Heart left ventricle (tissue), 16 donors: ENCODE results near the gene PGC. TPM values are rescaled to one million over a fixed set of nuclear protein-coding genes. Genes with fewer than 3 reads are reported as not detected.
A peak's percentile ranks its signal among the peaks of the same experiment; 100 is the strongest.

ENCODE experiments used
- ATAC-seq, 4 donors: fragments of 200-7000 bp; cut with Tn5 transposase; one replicate each; pipeline ENCODE4 v1.9.1; 2020 to 2022; ENCODE audit warnings: moderate library complexity in 4 of 4, mild to moderate bottlenecking in 3 of 4, moderate number of reproducible peaks in 1 of 4
- DNase-seq, 5 donors: peaks; one replicate each; pipeline ENCODE4 v3.0.0-alpha.2; 2020
- H3K27ac ChIP-seq, 12 donors: fragments of 200-600 bp; sonication (generic) in 4 of 12; one replicate each; pipeline versions ENCODE4 v1.5.0 to v1.8.0; 2016 to 2022; ENCODE audit warnings: mild to moderate bottlenecking in 2 of 12
- H3K27me3 ChIP-seq, 9 donors: fragments of 200-600 bp; sonication (generic) in 2 of 9; one replicate each; pipeline versions ENCODE4 v1.5.1 to v1.8.0; 2016 to 2022; ENCODE audit warnings: mild to moderate bottlenecking in 3 of 9
- H3K36me3 ChIP-seq, 9 donors: fragments of 200-600 bp; sonication (generic) in 2 of 9; one replicate each; pipeline versions ENCODE4 v1.5.0 to v1.8.0; 2018 to 2022; ENCODE audit warnings: mild to moderate bottlenecking in 2 of 9
- H3K4me1 ChIP-seq, 12 donors: fragments of 200-600 bp; sonication (generic) in 4 of 12; one replicate each; pipeline versions ENCODE4 v1.5.0 to v1.8.0; 2016 to 2022; ENCODE audit warnings: mild to moderate bottlenecking in 3 of 12
- H3K4me3 ChIP-seq, 12 donors: fragments of 200-600 bp; sonication (generic) in 4 of 12; one replicate each; pipeline versions ENCODE4 v1.5.0 to v1.8.0; 2017 to 2022; ENCODE audit warnings: mild to moderate bottlenecking in 9 of 12, moderate library complexity in 4 of 12
- H3K9me3 ChIP-seq, 12 donors: fragments of 200-600 bp; sonication (generic) in 4 of 12; one replicate each; pipeline versions ENCODE4 v1.5.0 to v1.8.0; 2016 to 2022; ENCODE audit warnings: mild to moderate bottlenecking in 1 of 12
- CTCF ChIP-seq, 12 donors: fragments of 200-600 bp; sonication (generic) in 4 of 12; IDR thresholded peaks; one replicate each; pipeline versions ENCODE4 v1.5.0 to v1.8.0; 2018 to 2022; ENCODE audit warnings: antibody characterized with exemption in 12 of 12, mild to moderate bottlenecking in 5 of 12
- POLR2A ChIP-seq, 2 donors: fragments of 450-650 bp; IDR thresholded peaks; one replicate each; pipeline ENCODE4 v1.6.1; 2017; ENCODE audit warnings: antibody characterized with exemption in 2 of 2, mild to moderate bottlenecking in 2 of 2, moderate library complexity in 2 of 2
- WGBS, 4 donors: extraction: QIAGEN DNeasy Blood & Tissue Kit in 2 of 4; methylation state at CpG; one replicate each; pipeline versions ENCODE4 v1.1.5 to v1.1.7; 2013 to 2018; 5-methylcytosine and 5-hydroxymethylcytosine counted together
- intact Hi-C, 10 donors: fragments of 100-400 bp; cut with DNase I; formaldehyde crosslinking; loops; one replicate each; pipeline versions ENCODE4 v1.11.1 to v1.14.2; 2022
- polyA plus RNA-seq, 2 donors: library from polyadenylated mRNA; stranded (reverse); fragments of 200-250 nt; gene quantifications; one replicate each; pipeline ENCODE4 v1.2.3, GENCODE V29; 2013
- total RNA-seq, 9 donors: library from RNA; depleted of rRNA in 2 of 9; stranded (reverse); fragments of >200 nt in 2 of 9; fragmentation: NEBNext Ultra II Directional in 3 of 9; extraction: Animal tissue kit (Norgen Biotek cat#: 25700) in 3 of 9; gene quantifications; one replicate each; pipeline versions ENCODE4 v1.1.0 to v1.2.4, GENCODE V29; 2016 to 2023
- donor health status: ischemic (EF 13 %, LVEDD 7.1; RV severe dilation, severe dysfunction).
- donor health status: healthy with polysubstance abuse.
- donor health status: DM: no; HTN: yes; CAD: no.
- donor health status: DM: no; HTN: no; CAD: no.
- donor health status: ischemic (EF 25% LVEDD 6.9; RV normal size, moderate dysfunction).
- donor health status: ischemic (EF 25% LVEDD 5.7; RV mildly dilated, moderate dysfunction).
- donor health status: healthy.
- donor health status: DM: yes; HTN: yes; CAD: no.
- donor health status: ischemic (EF 35%, LVEDD 5.7; RV mildly dilated, moderate dysfunction).
- donor health status: nonischemic (EF 11% LVEDD 7.7; RV severe dilation, severe dysfunction).
- donor health status: DM: yes; HTN: yes; CAD: no.
- donor health status: PGD.
- donor health status: ischemic (EF 29% LVEDD 5.4; RV normal size, mild dysfunction).
- donor health status: nonischemic (EF 23%, LVEDD 6.1; RV moderate dilation, normal function).

PGC gene
- total and polyA plus RNA-seq, 11 donors: 1.1 TPM; not detected in 10

GRCh38 chr6:41730531-41731436 is 16.4 kb downstream of the PGC start:
- peaks cover 0 to 3% (median 0%) of the 10 kb centered on the region in 9 donors for H3K36me3 ChIP-seq
- intact Hi-C loops: no loop called here
- peaks cover 17 to 83% (median 67%) of the 10 kb centered on the region in 12 donors for H3K4me1 ChIP-seq
- DNase-seq (peak in 2 of 5 donors; percentile 29 to 49), ATAC-seq (no peak)
- no peaks in the 10 kb centered on the region for H3K9me3 ChIP-seq
- H3K4me3 ChIP-seq: no peak overlapping the region
- TF ChIP-seq POLR2A (IDR thresholded peaks at IDR 0.05) (no peak), CTCF (IDR thresholded peaks at IDR 0.05) (no peak)
- 48 to 50% (median 50%) methylated on average over 9 of the region's 9 CpGs for WGBS, 4 donors
- H3K27ac ChIP-seq: peak overlapping the region in 8 of 12 donors; percentile 10 to 44 (median 36)
- no peaks in the 10 kb centered on the region for H3K27me3 ChIP-seq

- intact Hi-C loops: no loop called here
- Histone ChIP-seq H3K9me3 (no peaks in the 10 kb centered on the region), H3K4me3 (no peak overlapping the region), H3K27ac (no peak overlapping the region), H3K27me3 (no peaks in the 10 kb centered on the region), H3K4me1 (peaks cover 23 to 92% (median 75%) of the 10 kb centered on the region in 12 donors), H3K36me3 (peaks cover 0 to 3% (median 0%) of the 10 kb centered on the region in 9 donors)
- ATAC-seq: no peak
- peak in 1 of 5 donors; percentile 10 for DNase-seq
- TF ChIP-seq CTCF (IDR thresholded peaks at IDR 0.05) (no peak), POLR2A (IDR thresholded peaks at IDR 0.05) (no peak)
- 86 to 94% (median 92%) methylated on average over 7 of the region's 7 CpGs for WGBS, 4 donors
These were observed 17.6 kb downstream of the PGC start for GRCh38 chr6:41729624-41730023.

- DNase-seq: peak in 1 of 5 donors; percentile 54
- Histone ChIP-seq H3K4me1 (peaks cover 29 to 98% (median 82%) of the 10 kb centered on the region in 12 donors), H3K4me3 (no peak overlapping the region), H3K9me3 (no peaks in the 10 kb centered on the region), H3K36me3 (peaks cover 0 to 3% (median 0%) of the 10 kb centered on the region in 9 donors), H3K27ac (peak overlapping the region in 8 of 12 donors; percentile 10 to 75 (median 53)), H3K27me3 (no peaks in the 10 kb centered on the region)
- intact Hi-C loops: no loop called here
- TF ChIP-seq POLR2A (IDR thresholded peaks at IDR 0.05) (no peak), CTCF (IDR thresholded peaks at IDR 0.05) (no peak)
- WGBS, 4 donors: 78 to 90% (median 83%) methylated on average over 7 of the region's 7 CpGs
- no peak for ATAC-seq
These were observed 18.2 kb downstream of the PGC start for GRCh38 chr6:41728954-41729353.
